Stimulated activated naive CD8-positive, alpha-beta T cell treated with anti-CD3 and anti-CD28 coated beads, Interleukin-15, Interleukin-2, amounts not matched to agents 100 U/mL and 50 U/mL, for 24 hours (primary cell): Measurements from ENCODE around the gene RNF14.

Source experiments
- ATAC-seq: fragments of 150-1000 bp; cut with Tn5 transposase; one replicate; pipeline ENCODE4 v1.10.0; 2021
- DNase-seq: peaks from one replicate; pipeline ENCODE4 v3.0.0; 2021

The RNF14 gene

DNA sequence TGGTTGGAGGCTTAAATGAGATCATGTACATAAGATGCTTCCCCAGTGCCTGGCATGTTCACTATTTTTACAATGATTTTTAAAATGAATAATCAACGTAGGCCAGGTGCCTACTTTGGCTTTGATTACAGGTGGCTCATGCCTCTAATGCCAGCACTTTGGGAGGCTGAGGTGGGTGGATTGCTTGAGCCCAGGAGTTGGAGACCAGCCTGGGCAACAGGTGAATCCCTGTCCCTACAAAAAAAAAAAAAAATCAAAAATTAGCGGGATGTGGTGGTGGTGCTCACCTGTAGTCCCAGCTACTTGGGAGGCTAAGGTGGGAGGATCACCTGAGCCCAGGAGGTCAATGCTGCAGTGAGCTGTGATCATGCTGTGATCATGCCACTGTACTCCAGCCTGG lies 20.1 kb upstream of the RNF14 start:
- ATAC-seq (no peak), DNase-seq (no peak)

DNA sequence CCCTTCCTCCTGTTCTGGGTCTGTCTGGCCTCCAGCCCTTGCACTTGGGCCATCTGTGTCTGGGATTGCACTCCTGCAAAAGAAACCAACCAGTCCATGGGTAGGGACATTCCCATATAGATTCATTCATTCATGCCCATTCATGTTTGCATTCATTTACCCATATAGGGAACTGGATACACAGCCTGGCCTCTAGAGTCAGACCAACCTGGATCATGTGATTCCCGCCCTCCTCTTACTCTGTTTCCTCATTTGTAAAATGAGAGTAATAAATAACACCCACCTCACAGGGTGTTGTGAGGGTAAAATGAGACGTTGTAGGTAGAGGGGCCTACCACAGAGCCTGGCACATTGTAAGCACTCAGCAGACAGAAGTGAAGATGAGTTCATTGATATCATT lies 19.4 kb upstream of the RNF14 start:
- DNase-seq (no peak), ATAC-seq (no peak)

DNA sequence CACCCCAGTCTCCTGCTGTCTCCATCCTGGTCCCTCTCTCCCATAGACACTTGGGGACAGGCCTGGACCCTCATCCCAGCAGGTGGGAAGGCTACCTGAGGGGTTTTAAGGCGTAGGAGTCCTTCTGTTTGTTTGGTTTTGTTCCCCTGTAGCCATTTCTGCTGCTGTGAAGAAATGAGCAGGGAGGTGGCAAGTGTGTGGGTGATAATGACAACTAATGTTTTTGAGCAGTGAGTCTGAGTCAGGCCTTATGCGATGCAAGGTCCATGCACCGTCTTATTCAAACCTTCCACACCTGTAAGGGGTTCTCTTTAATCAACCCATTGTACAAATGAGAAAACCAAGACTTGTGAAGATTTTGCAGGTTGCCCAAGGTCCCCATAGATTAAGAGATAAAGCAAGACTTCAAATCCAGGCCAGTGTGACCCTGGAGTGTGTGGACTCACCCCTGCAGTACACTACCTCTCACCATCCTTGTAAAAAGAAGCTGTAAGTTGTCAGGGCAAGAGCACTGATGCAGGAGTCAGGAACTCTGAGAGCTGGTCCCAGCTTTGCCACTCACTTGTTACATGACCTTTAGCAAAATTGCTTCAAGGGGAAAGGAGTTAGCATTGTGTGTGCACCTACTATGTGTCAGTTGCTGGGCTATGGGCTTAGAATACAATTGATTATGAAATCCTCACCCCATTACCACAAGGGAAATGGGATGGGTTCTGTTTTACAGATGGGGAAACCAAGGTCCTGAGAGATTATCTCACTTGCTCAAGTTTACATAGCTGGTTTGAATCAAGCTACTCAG lies 18.5 kb upstream of the RNF14 start:
- no peak for ATAC-seq
- no peak for DNase-seq

DNA sequence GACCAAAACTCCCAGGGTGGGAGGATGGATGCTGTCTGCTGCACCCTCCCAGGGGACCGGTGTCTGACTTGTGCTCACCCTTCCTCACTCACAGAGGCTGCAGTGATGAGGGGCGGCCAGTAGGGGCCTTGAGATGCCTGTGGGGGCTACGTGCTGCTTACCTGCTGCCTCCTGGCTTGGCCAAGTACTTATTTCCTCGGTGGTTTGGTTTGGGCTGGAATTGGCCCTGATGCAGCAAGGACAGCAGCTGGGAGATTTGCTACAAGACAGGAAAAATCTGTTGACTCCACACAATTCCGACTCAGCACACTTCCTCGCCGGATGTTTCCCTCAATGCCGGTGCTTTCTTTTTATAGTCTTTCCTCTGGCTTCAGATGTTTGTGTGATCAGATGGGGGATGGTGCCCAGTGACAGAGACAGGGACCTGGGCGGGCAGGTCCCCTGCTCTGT lies 17.5 kb upstream of the RNF14 start:
- DNase-seq = peak; percentile 52
- ATAC-seq = peak; percentile 62

DNA sequence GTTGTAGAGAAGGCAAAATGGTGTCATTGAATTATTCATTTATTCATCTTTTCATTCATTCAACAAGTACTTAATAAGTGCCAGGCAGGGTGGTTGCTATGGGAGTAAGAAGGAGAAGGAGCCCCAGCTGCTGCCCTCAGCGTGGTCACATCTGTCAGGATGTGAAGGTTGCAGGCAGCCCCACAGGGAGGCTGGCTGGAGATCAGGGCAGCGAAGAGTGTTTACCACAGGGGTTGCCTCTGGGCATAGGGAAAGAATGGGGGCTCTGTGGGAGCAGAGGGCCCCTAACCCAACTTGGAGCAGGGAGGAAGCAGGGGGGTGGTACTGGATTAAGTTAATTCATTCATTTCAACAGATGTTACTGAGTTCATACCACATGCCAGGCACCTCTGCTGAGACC lies 16.9 kb upstream of the RNF14 start:
- ATAC-seq (no peak), DNase-seq (no peak)

DNA sequence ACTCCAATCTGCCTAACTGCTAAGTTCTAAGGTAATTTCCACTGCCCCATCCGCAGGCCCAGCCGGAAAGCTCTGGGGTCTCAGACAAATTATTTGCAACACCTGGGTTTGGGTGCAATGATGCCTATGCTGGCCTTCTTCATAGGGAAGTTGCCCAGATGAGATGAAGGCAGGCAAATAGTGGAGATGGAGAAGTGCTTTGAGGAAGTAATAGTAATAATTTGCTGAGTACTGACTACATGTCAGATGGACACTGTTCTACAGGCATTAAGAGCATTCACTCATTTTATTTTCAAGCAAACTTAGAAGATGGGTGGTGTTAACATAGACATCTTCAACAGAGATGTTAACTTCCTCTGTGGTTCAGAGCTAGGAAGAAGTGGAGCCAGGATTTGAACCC lies 14.7 kb upstream of the RNF14 start:
- no peak for ATAC-seq
- DNase-seq = no peak

DNA sequence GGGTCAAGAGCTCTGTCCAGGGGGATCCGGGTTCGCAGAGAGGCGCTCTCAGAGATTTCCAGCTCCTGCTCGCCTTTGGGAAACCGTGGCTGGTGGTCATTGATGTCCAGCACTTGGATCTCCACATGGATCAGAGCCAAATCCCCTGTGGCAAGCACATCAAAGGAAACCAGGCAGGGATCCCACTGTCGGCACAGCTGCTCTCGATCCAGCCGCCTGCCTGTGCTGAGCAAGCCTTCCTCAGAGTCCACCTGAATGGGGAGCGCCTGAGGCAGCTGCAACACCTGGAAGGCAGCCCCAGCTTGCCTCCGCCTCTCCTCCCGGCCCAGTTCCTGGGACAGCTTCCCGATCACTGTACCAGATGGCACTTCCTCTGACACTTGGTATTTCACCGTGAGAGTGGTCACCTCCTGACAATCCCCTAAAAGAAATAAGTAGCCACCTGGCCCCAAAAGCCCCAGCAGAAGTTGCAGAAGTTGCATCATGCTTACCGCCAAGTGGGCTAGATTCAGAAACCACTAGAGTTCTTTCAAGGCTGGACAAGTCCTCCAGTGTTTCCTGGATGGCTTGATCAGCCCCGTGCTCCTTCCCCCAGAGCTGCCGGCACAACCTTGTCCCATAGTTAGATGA lies 11.4 kb upstream of the RNF14 start:
- no peak for ATAC-seq

DNA sequence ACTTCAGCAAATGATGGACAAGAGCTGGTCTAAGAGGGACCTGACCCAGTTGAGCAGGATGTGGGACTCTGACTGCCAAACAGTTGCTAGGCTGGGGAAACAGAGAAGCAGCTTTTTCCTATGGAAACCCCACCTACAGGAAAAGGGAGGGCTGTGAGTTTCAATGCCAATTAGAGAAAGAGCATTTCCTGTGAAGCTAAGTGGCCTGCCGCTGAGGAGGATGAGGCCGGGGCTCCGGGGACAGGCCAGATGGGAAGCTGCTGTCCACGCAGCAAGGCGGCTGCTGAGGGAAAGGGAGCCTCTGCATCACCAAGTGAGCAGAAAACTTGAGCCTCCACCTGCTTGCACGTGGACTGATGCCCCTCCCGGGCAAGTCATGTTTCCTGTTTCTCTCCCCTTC lies 10.8 kb upstream of the RNF14 start, which contains the start of gene PCDH12:
PCDH12 (minus strand) TSS at position 90 of the 400 bp plus-strand sequence. CDS start 351 bp downstream, outside the sequence.
- DNase-seq (peak; percentile 36), ATAC-seq (peak; percentile 21)

More for the DNA sequence above, 11.4 kb upstream of the RNF14 start:
- DNase-seq = no peak

DNA sequence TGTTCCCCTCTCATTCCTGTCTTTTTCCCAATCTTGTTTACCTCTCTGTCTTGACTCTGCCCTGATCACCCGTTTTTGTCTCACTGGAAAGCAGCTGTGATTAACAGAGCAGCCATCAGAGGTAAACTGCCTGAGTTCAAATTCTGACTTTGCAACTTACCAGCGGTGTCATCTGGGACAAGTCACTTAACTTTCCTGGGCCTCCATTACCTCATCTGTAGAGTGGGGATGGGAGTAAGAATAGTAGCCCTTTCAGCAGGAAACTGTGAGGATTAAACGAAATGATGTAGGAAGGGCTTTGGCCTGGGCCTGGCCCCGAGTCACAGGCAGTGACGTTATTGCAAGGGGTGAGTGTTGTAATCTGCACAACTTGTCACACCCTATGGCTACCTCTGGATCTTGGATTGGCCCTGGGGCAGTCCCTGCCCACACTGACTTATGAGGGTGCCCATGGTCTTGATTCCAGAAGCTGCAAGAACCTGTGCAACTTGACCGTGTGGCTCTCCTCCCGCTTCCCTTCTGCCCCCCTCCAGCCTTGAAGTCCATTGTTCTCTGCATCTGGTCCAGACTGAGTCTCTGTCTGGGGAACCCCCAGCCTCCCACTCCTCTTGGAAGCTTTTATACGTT lies 10.2 kb upstream of the RNF14 start:
- ATAC-seq (peak; percentile 47), DNase-seq (peak; percentile 30)

DNA sequence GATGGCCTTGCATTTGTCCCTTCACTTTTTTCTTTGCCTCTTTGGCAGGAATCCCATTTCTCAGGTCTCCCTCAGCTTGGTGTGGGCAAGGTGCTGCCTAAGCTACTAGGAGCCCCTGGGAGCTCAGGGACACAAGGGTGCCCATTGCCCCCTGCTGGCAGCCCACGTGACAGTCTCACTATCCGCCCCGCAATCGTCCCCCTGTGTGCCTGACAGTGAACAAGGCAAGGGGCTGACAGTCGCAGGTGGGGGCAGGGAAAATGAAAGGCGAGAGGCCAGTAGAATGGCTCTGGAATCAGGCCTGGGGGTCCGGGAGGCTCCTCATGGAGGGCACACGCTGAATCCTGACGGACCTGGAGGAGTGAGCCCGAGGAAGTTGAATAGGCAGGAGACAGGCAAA lies 8.9 kb upstream of the RNF14 start:
- DNase-seq = peak; percentile 55
- no peak for ATAC-seq

DNA sequence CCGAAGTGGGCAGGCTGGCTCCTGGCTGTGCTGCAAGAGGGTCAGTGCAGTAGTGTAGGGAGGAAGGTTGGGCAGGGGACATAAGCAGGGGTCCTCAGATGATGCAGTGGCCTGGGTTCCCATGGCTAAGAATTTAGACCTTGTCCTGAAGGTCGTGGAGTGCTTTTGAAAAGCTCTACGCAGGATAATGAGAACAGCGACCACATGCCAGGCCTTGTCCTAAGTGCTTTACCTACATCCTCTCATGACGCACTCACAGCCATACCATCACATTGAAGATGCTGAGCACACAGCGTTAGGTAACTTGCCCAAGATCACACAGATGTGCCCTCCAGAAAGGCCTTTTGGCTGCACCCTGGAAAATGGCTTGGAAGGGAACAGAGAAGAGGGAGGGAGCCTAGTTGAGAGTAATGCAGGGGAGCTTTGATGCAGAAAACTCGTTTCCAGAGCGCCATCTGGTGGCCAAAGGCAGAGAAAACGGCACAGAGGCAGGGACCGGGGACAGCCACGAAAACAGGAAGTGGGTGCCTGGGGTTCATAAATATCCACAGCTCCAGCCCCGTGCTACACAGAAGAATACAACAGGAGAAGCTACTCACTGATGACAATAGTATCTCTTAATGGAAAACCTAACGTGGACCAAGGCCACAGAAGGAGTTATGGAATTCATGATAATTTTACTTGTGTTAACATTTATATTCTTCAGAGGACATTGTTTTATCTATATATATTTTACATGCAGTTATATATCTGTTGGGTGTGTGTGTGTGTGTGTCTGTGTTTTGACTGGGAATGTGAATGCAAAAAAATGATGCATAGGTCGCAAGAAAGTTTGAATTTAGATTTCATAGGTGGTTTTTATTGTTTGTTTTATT lies 8.2 kb upstream of the RNF14 start:
- DNase-seq (peak; percentile 92), ATAC-seq (peak; percentile 85)

DNA sequence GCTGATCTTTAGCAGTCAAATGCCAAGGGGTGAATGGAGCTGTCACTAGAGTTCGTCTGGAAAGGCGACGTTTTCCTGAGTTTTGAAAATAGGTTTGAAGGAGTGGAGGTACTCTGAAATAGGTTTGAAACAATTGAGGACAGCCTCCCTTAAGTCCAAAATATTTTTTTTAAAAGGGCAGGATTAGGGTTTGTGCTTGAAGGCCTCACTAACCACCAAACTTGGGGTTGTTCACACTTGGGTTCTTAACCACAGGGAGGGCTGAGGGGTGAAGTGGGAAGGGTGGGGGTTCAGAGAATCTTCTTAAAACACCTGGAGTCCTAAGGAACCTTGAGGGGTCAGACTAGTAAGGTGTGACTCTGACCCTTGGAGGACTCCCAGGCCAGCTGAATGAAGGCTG lies 7.4 kb upstream of the RNF14 start:
- ATAC-seq (no peak), DNase-seq (no peak)

DNA sequence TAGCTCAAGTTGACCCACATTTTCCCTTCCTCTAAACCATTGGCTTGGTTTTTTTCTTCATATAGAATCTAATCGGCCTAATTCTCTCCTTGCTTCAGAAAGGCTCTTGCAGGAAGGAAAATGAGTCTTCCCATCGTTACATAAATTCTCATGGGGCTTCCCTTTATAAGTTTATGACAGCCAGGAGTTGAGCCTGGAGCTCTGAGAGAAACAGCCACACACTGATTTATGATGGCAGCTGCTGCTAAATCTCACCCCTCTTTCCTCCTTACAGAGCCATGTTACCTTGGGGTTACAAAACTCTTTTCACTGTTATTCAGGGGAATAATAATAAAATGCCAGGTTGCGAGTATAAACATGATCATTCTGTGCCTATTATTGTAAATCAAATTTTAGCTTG lies 5.2 kb upstream of the RNF14 start:
- no peak for DNase-seq
- ATAC-seq = no peak

DNA sequence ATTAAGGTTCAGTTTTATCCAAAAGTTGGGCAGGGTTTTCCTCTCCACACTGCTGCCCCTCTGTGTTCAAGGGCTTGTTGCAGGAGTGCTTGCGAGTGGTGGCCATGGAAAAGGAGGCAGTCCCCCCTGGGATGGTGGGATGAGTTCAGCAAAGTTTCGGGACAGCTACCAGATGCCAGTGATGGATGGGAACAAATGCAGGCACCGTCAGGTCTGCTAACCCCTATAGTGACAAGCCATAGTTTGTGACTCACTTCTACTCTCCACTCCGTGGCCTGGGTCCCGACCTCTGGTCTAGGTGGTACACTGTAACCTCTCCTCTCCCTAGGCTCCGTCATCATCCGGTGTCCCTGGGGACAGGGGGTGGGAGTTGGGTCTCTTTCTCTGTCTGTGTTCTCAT lies 3.8 kb upstream of the RNF14 start:
- DNase-seq = no peak
- ATAC-seq = no peak

DNA sequence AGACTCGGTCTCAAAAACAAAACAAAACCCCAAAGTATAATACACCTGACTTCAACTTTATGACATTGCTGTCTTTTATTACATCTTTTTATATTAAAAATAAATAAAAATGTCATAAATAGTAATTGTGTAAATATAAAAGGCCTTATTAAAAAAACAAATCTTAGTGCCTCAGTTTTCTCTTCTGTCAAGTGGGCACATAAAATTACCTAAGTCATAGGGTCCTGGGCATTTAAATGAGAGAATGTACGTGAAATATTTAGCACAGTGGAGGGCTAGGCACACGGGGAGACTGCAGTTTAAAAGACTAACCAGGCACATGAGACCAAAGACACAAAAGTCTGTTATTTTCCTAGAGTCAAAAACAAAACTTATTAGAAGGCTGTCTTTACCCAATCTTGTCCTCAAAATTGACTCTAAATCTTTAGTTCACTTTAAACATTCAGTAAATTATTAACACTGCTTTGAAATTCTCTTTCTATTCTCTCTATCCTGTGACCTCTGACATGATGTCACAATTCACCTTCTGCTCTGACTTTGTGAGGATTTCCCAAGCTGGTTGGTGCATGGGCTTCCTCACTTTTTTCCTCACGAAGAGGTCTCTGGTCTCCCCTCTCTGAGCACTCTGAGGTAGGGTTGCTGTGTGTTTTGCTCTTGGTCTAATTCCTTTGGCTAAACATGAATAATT lies 2.5 kb upstream of the RNF14 start:
- DNase-seq (no peak), ATAC-seq (no peak)

DNA sequence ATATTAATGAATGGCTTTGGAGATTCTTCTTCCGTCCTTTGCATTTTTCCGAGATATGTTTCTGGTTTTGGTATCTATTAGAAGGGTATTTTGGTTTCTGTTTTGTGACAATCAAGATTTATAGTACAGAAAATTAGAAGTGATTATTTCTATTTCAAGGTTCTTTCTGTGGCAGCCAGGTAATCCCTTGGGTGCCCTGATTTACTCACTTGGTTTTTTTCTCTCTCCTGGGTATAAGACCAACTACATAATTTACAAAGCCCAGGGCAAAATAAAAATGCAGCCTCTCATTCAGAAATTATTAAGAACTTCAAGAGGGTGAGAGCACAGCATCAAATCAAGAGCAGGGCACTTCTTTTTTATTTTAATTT lies 2.0 kb upstream of the RNF14 start:
- ATAC-seq (no peak), DNase-seq (no peak)

DNA sequence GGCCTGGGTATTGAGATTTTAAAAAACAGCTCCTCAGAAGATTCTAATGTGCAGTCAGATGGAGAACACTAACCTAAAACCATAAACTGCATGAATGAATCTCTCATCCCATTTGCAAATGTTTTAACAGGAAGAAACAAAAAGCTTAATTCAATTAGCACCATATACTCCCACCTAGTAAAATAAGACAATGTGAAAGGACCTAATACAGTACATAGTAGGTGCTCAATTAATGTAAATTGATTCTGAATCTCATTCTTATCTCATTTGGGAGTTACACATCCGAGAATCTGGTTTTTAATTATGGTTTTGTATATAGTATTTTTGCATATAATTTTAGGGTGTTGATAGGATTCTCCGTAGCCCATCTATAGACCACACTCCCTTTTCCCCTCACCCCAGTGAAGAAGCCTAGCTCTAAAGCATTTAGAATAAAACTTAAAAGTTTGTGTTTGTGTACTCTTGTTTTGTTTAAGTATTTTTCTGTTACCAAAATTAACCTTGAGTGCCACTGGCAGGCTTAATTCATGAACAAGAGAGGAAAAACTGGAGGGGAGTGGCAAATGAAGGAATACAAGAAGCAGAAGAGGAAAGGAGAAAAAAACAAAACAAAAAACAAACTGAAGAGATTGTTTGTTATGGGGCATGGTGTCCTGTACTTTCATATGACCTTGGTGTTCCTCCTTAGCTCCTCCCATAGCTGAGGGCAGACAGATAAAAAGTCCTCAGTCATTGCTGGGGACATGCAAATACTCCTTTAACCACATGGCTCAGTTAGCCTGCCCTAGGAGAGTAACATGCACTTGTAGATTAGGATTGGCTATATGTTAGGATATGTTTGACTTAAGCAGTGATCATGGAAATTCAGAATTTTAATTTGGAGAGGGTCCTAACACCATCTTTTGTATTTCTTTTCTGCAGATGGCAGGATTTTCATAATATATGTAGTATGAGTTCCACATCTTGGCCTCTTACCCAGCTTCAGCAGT lies 1.2 kb downstream of the RNF14 start:
- ATAC-seq (peak; percentile 37), DNase-seq (no peak)

DNA sequence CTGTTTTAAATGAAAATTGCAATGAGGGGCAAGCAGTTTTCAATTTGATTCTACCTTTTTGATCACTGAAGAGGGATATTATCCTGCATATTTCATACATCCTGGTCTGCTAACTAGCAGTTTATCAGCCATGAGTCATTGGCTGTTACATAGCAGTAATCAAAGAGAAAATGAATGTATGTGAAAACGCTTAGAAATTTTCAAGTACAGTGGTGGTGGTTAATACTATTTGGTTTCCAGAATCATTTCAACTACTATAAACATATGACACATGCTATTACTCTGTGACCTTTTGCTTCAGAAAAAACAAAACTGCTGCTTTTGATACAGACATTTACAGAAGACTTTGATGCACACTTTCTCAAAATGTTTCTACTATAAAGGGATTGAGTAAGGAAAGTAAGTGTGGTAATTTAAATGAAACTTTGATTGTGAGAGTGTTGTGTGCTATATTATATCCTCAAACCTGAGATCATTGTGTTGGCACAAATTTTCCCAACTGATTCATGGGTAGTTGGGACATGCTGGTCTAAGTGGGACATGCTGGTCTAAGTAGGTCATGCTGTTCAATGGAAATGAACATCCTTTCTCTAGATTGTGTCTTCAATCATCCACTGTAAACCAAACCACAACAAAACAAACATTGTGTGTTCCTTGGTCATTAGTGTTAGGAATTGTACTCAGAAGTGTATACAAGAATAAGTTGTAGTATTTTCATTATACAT lies 5.1 kb downstream of the RNF14 start:
- DNase-seq = no peak
- no peak for ATAC-seq

DNA sequence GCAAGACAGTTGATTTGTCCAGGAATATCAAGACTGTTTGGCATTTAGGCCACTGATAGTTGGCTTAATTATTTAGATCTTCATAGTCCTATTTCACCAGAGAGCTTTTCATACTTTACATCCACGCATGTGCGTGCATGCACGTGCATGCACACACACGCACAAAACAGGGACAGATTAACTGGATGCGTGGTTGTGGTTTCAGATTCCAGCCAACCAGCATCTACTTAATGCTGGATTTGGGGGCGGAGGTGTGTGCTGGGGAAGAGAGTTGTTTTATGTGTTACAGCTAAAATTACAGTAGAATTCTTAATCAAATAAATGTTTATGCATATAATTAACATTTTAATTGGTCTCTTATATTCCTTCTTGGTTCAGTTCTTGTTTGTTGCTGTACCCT lies 7.3 kb downstream of the RNF14 start:
- ATAC-seq (no peak), DNase-seq (no peak)

DNA sequence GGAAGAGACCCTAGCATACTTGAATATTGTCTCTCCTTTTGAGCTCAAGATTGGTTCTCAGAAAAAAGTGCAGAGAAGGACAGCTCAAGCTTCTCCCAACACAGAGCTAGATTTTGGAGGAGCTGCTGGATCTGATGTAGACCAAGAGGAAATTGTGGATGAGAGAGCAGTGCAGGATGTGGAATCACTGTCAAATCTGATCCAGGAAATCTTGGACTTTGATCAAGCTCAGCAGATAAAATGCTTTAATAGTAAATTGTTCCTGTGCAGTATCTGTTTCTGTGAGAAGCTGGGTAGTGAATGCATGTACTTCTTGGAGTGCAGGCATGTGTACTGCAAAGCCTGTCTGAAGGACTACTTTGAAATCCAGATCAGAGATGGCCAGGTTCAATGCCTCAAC lies 9.5 kb downstream of the RNF14 start:
- ATAC-seq = no peak
- no peak for DNase-seq
